K562 (cell line): ENCODE measurements around the gene UPK2. TPM values are rescaled to one million over a fixed set of nuclear protein-coding genes. Genes with fewer than 3 reads are reported as not detected.
A peak's percentile ranks its signal among the peaks of the same experiment; 100 is the strongest.

ENCODE experiments used
- ARHGAP35 ChIP-seq: fragments of 450-650 bp; IDR thresholded peaks from 2 replicates; pipeline ENCODE4 v1.6.1; 2018; ENCODE audit not compliant: partially characterized antibody
- FOXJ2 ChIP-seq: fragments of 200-800 bp; sonication (Bioruptor generic); IDR thresholded peaks from 2 replicates; pipeline ENCODE4 v1.6.1; 2016; ENCODE audit warnings: missing genetic modification characterization, missing compliant biosample characterization
- HDAC8 ChIP-seq: fragments of 450-650 bp; IDR thresholded peaks from 2 replicates; pipeline ENCODE4 v1.6.1; 2016; ENCODE audit warnings: mild to moderate bottlenecking, missing genetic modification characterization, moderate library complexity, missing compliant biosample characterization
- HEY1 ChIP-seq: fragments of 250-450 bp; sonication (Bioruptor Pico); IDR thresholded peaks from 2 replicates; pipeline ENCODE4 v1.5.0; 2020; ENCODE audit warnings: mild to moderate bottlenecking, moderate library complexity, borderline replicate concordance
- MITF ChIP-seq: IDR thresholded peaks from 2 replicates; pipeline ENCODE4 v1.6.1; 2014; ENCODE audit warnings: antibody characterized with exemption
- NCOA4 ChIP-seq: fragments of 450-650 bp; IDR thresholded peaks from 2 replicates; pipeline ENCODE4 v1.6.1; 2018; ENCODE audit warnings: mild to moderate bottlenecking; ENCODE audit not compliant: partially characterized antibody
- NFRKB ChIP-seq: fragments of 450-650 bp; IDR thresholded peaks from 2 replicates; pipeline ENCODE4 v1.6.1; 2016; ENCODE audit warnings: low read depth
- NKRF ChIP-seq: fragments of 450-650 bp; IDR thresholded peaks from 2 replicates; pipeline ENCODE4 v1.6.1; 2016; ENCODE audit warnings: borderline replicate concordance
- PHTF2 ChIP-seq: fragments of 250-450 bp; sonication (Bioruptor Pico); IDR thresholded peaks from 2 replicates; pipeline ENCODE4 v1.5.0; 2021; ENCODE audit warnings: mild to moderate bottlenecking
- SPI1 ChIP-seq: IDR thresholded peaks from 2 replicates; pipeline ENCODE4 v1.6.1; 2011; ENCODE audit warnings: low read depth, low read length, control low read depth, borderline replicate concordance
- SRSF9 ChIP-seq: fragments of 200-400 bp; formaldehyde crosslinking; IDR thresholded peaks from 2 replicates; pipeline ENCODE4 v1.6.1; 2017; ENCODE audit warnings: low read depth, low read length, borderline replicate concordance
- STAT5A ChIP-seq: IDR thresholded peaks from 2 replicates; pipeline ENCODE4 v1.6.1; 2012; ENCODE audit warnings: low read length, inconsistent platforms, borderline replicate concordance
- TEAD4 ChIP-seq, 2 experiments: sonication (generic) in 1 of 2; formaldehyde crosslinking in 1 of 2; IDR thresholded peaks; 2 replicates each; pipeline versions ENCODE4 v1.6.1 to v1.8.0; 2012 to 2022; ENCODE audit warnings: borderline replicate concordance in 1 of 2, inconsistent platforms in 1 of 2, low read length in 1 of 2, mild to moderate bottlenecking in 1 of 2, missing genetic modification reagents in 1 of 2
- ZNF146 ChIP-seq: IDR thresholded peaks from one replicate; pipeline ENCODE4 v1.6.1; 2018; ENCODE audit warnings: missing compliant biosample characterization; ENCODE audit not compliant: unreplicated experiment
- ZNF232 ChIP-seq: sonication (generic); formaldehyde crosslinking; IDR thresholded peaks from 2 replicates; pipeline ENCODE4 v1.8.0; 2022; ENCODE audit warnings: mild to moderate bottlenecking, missing genetic modification reagents
- ZNF449 ChIP-seq: fragments of 250-450 bp; sonication (Bioruptor Pico); IDR thresholded peaks from 2 replicates; pipeline ENCODE4 v1.8.0; 2022; ENCODE audit warnings: moderate library complexity, mild to moderate bottlenecking, inconsistent platforms
- ZNF584 ChIP-seq: fragments of 200-800 bp; sonication (Bioruptor generic); IDR thresholded peaks from 2 replicates; pipeline ENCODE4 v1.6.1; 2016; ENCODE audit warnings: low read depth, mild to moderate bottlenecking, missing genetic modification characterization, missing compliant biosample characterization
- ZNF589 ChIP-seq: fragments of 200-800 bp; sonication (Bioruptor generic); IDR thresholded peaks from 2 replicates; pipeline ENCODE4 v1.6.1; 2016; ENCODE audit warnings: low read depth, missing genetic modification characterization, missing compliant biosample characterization
- polyA plus RNA-seq, 8 experiments: library from polyadenylated mRNA; depleted of rRNA in 4 of 8; stranded (reverse) in 5 of 8; unstranded in 3 of 8; fragments of >200 nt; fragmentation: Nextera tagmentation in 2 of 8; fragmentation: Illumina TruSeq in 1 of 8; extraction: Ambion mirVana in 2 of 8; extraction: Trizol in 1 of 8; gene quantifications; 2 replicates each; pipeline versions ENCODE4 v1.2.1 to v1.2.3, GENCODE V29; 2011 to 2014; ENCODE audit warnings: inconsistent platforms in 1 of 8, missing spikeins in 1 of 8
- total RNA-seq, 7 experiments: library from RNA; depleted of rRNA in 6 of 7; stranded (reverse); fragments of >200 nt in 6 of 7; fragmentation: Illumina TruSeq in 2 of 7; extraction: Trizol in 2 of 7; gene quantifications; 2 replicates each; pipeline versions ENCODE4 v1.2.1 to v1.2.3, GENCODE V29; 2011 to 2021; ENCODE audit warnings: low replicate concordance in 1 of 7
- TF ChIP-seq, protein P1 (sequence below): fragments of 200-800 bp; sonication (Bioruptor generic); IDR thresholded peaks from 2 replicates; pipeline ENCODE4 v1.6.1; 2017; ENCODE audit warnings: missing genetic modification characterization, missing compliant biosample characterization
- TF ChIP-seq, protein P2 (sequence below), 3 experiments: IDR thresholded peaks in 2 of 3; conservative IDR thresholded peaks in 1 of 3; 2 replicates each; pipeline ENCODE4 v1.5.1; 2011 to 2012; ENCODE audit warnings: low read length in 3 of 3, mild to moderate bottlenecking in 3 of 3, control low read depth in 2 of 3, improper control_type of control experiment in 1 of 3, inconsistent platforms in 1 of 3, low read depth in 1 of 3, mixed read lengths in 1 of 3, moderate library complexity in 1 of 3; ENCODE audit not compliant: insufficient read depth in 2 of 3

Gene UPK2
- total and polyA plus RNA-seq, 9 of the 15 experiments (the other 6 are each of a cell fraction or from before 2014, with no cell fraction given) = not detected

DNA sequence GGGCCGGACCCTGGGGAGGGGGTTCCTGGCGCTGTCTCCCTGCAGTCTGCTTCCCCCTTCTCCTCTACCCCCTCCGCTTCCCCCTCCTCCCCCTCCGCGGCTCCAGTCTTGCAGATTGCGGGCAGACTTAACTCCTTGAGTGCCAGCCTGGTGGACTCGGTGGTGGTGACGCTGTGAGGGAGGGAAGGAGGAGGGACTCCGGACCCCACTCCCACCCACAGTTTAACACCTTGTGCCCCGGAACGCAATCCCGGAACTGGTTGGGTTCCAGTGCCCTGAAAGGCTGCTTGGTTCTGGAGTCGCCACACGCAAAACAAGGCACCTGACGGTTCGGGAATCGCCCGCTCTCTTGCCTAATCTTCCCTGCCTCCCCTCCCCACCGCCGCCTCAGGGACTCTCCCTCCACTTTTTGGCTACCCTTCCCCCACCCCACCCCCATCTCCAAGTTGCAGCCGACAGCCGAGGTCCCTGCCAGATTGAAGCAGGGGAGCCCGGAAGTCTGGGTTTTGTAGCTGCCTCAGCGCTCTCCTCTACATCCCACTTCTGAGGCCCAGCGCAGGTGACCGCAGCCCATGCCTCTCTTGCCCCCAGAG lies 26.5 kb upstream of the UPK2 start (continued):
- TF ChIP-seq MITF (no peak), ZNF584 (CRISPR knock-in tag) (no peak), SRSF9 (no peak), ZNF232 (CRISPR knock-in tag) (no peak), HEY1 (CRISPR knock-in tag) (no peak), STAT5A (no peak), TEAD4 (IDR thresholded peaks at IDR 0.05; ENCODE audit: low read length) (no peak), TEAD4 (CRISPR knock-in tag; IDR thresholded peaks at IDR 0.05; ENCODE audit: borderline replicate concordance) (no peak), NFRKB (no peak), NKRF (no peak), ZNF589 (CRISPR knock-in tag) (no peak), ARHGAP35 (no peak), ZNF449 (CRISPR knock-in tag) (no peak), PHTF2 (no peak), HDAC8 (tag) (no peak), NCOA4 (no peak), SPI1 (no peak), ZNF146 (CRISPR knock-in tag) (no peak), FOXJ2 (tag) (no peak)
- TF ChIP-seq, protein P1, sequence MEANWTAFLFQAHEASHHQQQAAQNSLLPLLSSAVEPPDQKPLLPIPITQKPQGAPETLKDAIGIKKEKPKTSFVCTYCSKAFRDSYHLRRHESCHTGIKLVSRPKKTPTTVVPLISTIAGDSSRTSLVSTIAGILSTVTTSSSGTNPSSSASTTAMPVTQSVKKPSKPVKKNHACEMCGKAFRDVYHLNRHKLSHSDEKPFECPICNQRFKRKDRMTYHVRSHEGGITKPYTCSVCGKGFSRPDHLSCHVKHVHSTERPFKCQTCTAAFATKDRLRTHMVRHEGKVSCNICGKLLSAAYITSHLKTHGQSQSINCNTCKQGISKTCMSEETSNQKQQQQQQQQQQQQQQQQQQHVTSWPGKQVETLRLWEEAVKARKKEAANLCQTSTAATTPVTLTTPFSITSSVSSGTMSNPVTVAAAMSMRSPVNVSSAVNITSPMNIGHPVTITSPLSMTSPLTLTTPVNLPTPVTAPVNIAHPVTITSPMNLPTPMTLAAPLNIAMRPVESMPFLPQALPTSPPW (CRISPR knock-in tag) = peak; percentile 86
- TF ChIP-seq, protein P2, sequence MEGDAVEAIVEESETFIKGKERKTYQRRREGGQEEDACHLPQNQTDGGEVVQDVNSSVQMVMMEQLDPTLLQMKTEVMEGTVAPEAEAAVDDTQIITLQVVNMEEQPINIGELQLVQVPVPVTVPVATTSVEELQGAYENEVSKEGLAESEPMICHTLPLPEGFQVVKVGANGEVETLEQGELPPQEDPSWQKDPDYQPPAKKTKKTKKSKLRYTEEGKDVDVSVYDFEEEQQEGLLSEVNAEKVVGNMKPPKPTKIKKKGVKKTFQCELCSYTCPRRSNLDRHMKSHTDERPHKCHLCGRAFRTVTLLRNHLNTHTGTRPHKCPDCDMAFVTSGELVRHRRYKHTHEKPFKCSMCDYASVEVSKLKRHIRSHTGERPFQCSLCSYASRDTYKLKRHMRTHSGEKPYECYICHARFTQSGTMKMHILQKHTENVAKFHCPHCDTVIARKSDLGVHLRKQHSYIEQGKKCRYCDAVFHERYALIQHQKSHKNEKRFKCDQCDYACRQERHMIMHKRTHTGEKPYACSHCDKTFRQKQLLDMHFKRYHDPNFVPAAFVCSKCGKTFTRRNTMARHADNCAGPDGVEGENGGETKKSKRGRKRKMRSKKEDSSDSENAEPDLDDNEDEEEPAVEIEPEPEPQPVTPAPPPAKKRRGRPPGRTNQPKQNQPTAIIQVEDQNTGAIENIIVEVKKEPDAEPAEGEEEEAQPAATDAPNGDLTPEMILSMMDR (IDR thresholded peaks at IDR 0.05 in 2 of 3, conservative IDR thresholded peaks at IDR 0.05 in 1 of 3; ENCODE audit: insufficient read depth in 2 of 3, low read depth in 1 of 3, low read length in 3 of 3) = no peak
